ENCODE data around the gene TSPAN2.

DNA sequence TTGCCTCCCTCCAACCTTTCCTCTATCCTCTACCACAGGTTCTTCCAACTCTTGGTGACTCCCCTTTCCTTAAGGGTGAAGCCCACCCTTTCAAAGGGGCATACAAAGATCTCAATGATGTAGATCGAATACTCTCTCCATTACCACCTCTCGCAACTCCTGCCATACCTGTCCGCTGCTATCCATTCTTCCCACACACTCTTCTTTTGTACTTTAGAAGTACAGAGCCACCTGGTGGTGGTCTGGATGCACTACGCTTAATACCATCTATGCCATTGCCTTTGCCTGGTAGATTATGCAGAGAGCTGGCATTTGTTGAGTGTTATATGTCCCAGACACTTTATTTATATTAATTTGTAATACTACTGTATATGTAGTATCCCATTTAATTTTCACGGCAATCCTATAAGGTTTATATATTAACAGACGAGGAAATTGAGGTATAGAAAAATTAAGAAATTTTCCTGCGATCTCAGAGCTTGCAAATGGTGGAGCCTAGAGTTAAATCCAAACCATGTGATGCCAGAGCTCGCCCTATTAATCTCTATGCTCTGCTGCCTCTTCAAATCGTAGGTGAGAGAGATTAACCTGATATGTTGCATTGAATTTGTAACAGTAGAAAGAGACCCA lies 36.7 kb downstream of the TSPAN2 start:
- TF ChIP-seq, protein P1, sequence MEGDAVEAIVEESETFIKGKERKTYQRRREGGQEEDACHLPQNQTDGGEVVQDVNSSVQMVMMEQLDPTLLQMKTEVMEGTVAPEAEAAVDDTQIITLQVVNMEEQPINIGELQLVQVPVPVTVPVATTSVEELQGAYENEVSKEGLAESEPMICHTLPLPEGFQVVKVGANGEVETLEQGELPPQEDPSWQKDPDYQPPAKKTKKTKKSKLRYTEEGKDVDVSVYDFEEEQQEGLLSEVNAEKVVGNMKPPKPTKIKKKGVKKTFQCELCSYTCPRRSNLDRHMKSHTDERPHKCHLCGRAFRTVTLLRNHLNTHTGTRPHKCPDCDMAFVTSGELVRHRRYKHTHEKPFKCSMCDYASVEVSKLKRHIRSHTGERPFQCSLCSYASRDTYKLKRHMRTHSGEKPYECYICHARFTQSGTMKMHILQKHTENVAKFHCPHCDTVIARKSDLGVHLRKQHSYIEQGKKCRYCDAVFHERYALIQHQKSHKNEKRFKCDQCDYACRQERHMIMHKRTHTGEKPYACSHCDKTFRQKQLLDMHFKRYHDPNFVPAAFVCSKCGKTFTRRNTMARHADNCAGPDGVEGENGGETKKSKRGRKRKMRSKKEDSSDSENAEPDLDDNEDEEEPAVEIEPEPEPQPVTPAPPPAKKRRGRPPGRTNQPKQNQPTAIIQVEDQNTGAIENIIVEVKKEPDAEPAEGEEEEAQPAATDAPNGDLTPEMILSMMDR (IDR thresholded peaks at IDR 0.05; ENCODE audit: extremely low read depth in 1 of 2, insufficient read depth in 1 of 2, low read depth in 1 of 2, low read length in 2 of 2) = peak; percentile 69 to 74
- TF ChIP-seq POLR2A (IDR thresholded peaks at IDR 0.05; ENCODE audit: low read depth, low read length) (no peak), POLR2AphosphoS5 (IDR thresholded peaks at IDR 0.05; ENCODE audit: insufficient read depth, low read depth, low read length) (no peak), MYC (IDR thresholded peaks at IDR 0.05; ENCODE audit: low read depth, low read length) (no peak), FOS (IDR thresholded peaks at IDR 0.05; ENCODE audit: borderline replicate concordance, insufficient read depth, low read length) (no peak), EZH2 (IDR thresholded peaks at IDR 0.05; ENCODE audit: borderline replicate concordance, low read depth, low read length, severe bottlenecking) (no peak)
- TF ChIP-seq, protein P2, sequence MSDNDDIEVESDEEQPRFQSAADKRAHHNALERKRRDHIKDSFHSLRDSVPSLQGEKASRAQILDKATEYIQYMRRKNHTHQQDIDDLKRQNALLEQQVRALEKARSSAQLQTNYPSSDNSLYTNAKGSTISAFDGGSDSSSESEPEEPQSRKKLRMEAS (IDR thresholded peaks at IDR 0.05; ENCODE audit: insufficient read depth, insufficient read length) = no peak

All from endothelial cell of umbilical vein (primary cell).